Jurkat, Clone E6-1 (cell line): Measurements from ENCODE around the gene SACM1L.

Experiments
- DNase-seq: peaks from one replicate; pipeline ENCODE4 v3.0.0-alpha.2; 2011; ENCODE audit warnings: low read depth, low spot score
- H3K4me3 ChIP-seq: 2 replicates; pipeline ENCODE4 v1.5.1; 2011; ENCODE audit warnings: mild to moderate bottlenecking, low read length, control low read depth, moderate library complexity

The SACM1L gene

GRCh38 chr3:45777111-45777745 is 88.0 kb downstream of the SACM1L start:
- DNase-seq, result no peak
- H3K4me3 ChIP-seq, result no peak overlapping the region

- no peak overlapping the region for H3K4me3 ChIP-seq
- DNase-seq, result no peak
Observed at GRCh38 chr3:45777746-45778386, 88.7 kb downstream of the SACM1L start.

GRCh38 chr3:45778761-45779201 is 89.6 kb downstream of the SACM1L start:
- no peak for DNase-seq
- no peak overlapping the region for H3K4me3 ChIP-seq

- H3K4me3 ChIP-seq, result no peak overlapping the region
Observed at GRCh38 chr3:45779746-45780735, 90.8 kb downstream of the SACM1L start.

GRCh38 chr3:45781271-45781670 is 92.1 kb downstream of the SACM1L start:
- no peak for DNase-seq
- H3K4me3 ChIP-seq, result no peak overlapping the region

More at GRCh38 chr3:45779746-45780735, 90.8 kb downstream of the SACM1L start:
- no peak for DNase-seq

- no peak for DNase-seq
- no peak overlapping the region for H3K4me3 ChIP-seq
Observed at GRCh38 chr3:45781841-45782240, 92.6 kb downstream of the SACM1L start.

- DNase-seq, result no peak
- H3K4me3 ChIP-seq, result no peak overlapping the region
Observed at GRCh38 chr3:45782381-45782780, 93.2 kb downstream of the SACM1L start.

GRCh38 chr3:45783667-45784066 is 94.5 kb downstream of the SACM1L start:
- DNase-seq, result no peak
- no peak overlapping the region for H3K4me3 ChIP-seq

GRCh38 chr3:45785605-45786150 is 96.5 kb downstream of the SACM1L start:
- no peak for DNase-seq
- H3K4me3 ChIP-seq, result no peak overlapping the region

GRCh38 chr3:45786801-45787495 is 97.8 kb downstream of the SACM1L start:
- H3K4me3 ChIP-seq, result no peak overlapping the region
- DNase-seq, result no peak

- no peak overlapping the region for H3K4me3 ChIP-seq
- no peak for DNase-seq
Observed at GRCh38 chr3:45787551-45787950, 98.4 kb downstream of the SACM1L start.

- DNase-seq, result no peak
- H3K4me3 ChIP-seq, result no peak overlapping the region
Observed at GRCh38 chr3:45789235-45789812, 100.1 kb downstream of the SACM1L start.

- DNase-seq, result no peak
- H3K4me3 ChIP-seq, result no peak overlapping the region
Observed at GRCh38 chr3:45790596-45790995, 101.4 kb downstream of the SACM1L start.

- no peak overlapping the region for H3K4me3 ChIP-seq
- DNase-seq, result no peak
Observed at GRCh38 chr3:45792036-45792435, 102.8 kb downstream of the SACM1L start.

GRCh38 chr3:45792516-45793172 is 103.4 kb downstream of the SACM1L start:
- DNase-seq, result no peak
- H3K4me3 ChIP-seq, result no peak overlapping the region

- H3K4me3 ChIP-seq, result no peak overlapping the region
- no peak for DNase-seq
Observed at GRCh38 chr3:45793482-45794176, 104.4 kb downstream of the SACM1L start.

- H3K4me3 ChIP-seq, result no peak overlapping the region
- no peak for DNase-seq
Observed at GRCh38 chr3:45794177-45794560, 105.0 kb downstream of the SACM1L start.

GRCh38 chr3:45794660-45795059 is 105.5 kb downstream of the SACM1L start:
- no peak for DNase-seq

More at GRCh38 chr3:45794660-45795059, 105.5 kb downstream of the SACM1L start:
- no peak overlapping the region for H3K4me3 ChIP-seq
